Measurements from ENCODE around the gene PDE2A.

Gene PDE2A

DNA sequence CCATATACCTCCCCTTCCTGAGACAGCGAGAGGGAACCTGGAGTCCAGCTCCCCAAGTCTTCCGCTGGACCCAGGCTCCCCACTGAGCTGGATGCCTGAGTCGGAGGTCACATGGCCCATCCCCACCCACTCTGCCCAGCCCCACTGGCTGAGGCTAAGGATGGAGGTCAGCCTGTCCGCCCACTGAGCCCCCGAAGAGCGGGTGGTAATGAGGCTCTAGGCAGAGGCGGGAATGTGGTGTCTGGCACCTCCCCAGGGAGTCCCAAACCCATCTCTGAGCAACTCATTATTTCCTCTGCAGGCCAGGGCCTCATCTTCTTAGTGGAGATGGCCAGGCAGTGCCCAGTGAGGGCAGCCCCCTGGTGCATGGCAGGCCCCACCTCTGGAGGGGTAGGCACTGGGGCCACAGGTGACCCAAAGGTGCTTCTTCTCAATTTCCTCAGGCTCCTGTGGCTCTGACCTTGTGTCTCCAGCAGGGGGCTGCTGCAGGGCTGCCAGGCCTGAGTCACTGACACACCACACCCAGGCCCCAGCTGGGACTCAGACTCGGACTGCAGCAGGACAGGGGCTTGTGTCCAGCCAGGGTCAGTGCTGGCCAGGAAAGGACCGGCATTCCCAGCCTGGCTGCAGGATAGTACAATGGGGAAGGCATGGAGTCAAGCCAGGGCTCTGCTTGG lies 10.2 kb upstream of the PDE2A start:
- Histone ChIP-seq H3K9me3 (ENCODE audit: low read depth, low read length) (no peaks in the 10 kb centered on the region), H3K4me3 (no peak overlapping the region), H3K27ac (no peak overlapping the region), H3K9ac (ENCODE audit: insufficient read length) (no peak overlapping the region), H3K36me3 (ENCODE audit: insufficient read depth, low read length) (peaks cover 5% of the 10 kb centered on the region; the same call in 1 of the 2 replicates)
- TF ChIP-seq EZH2 (IDR thresholded peaks at IDR 0.05) (no peak), POLR2AphosphoS5 (IDR thresholded peaks at IDR 0.05; ENCODE audit: borderline replicate concordance, low read depth, low read length) (no peak), FOXP2 (optimal IDR thresholded peaks at IDR 0.05; ENCODE audit: control extremely low read depth, extremely low read length, insufficient read depth) (no peak)
- no peak for DNase-seq (ENCODE audit: low read depth, low spot score)

DNA sequence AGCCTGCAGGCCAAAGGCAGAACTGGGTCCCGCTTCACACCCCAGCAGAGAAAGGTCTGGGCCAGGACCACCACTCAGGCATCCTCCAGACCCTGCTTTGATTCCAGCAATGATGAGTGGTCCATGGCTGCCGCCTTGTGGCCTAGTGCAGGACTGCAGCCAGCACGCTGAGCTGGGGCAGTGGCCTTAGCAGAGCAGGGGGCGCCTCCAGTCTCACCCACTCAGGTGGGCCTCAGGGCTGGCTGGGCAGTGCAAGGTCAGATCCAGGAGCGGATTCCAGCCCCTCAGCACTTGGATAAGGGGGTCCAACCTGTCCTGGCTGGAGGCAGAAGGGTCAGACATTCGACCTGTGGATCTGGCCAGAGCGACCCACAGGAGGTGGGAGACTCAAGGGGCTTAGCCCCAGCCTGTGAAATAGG lies 9.6 kb upstream of the PDE2A start:
- H3K9ac ChIP-seq (ENCODE audit: insufficient read length): no peak overlapping the region
- no peak for DNase-seq (ENCODE audit: low read depth, low spot score)
- no peak overlapping the region for H3K27ac ChIP-seq
- H3K4me3 ChIP-seq: no peak overlapping the region
- peaks cover 5% of the 10 kb centered on the region; the same call in 1 of the 2 replicates for H3K36me3 ChIP-seq (ENCODE audit: insufficient read depth, low read length)
- H3K9me3 ChIP-seq (ENCODE audit: low read depth, low read length): no peaks in the 10 kb centered on the region
- TF ChIP-seq POLR2AphosphoS5 (IDR thresholded peaks at IDR 0.05; ENCODE audit: borderline replicate concordance, low read depth, low read length) (no peak), FOXP2 (optimal IDR thresholded peaks at IDR 0.05; ENCODE audit: control extremely low read depth, extremely low read length, insufficient read depth) (no peak), EZH2 (IDR thresholded peaks at IDR 0.05) (no peak)

DNA sequence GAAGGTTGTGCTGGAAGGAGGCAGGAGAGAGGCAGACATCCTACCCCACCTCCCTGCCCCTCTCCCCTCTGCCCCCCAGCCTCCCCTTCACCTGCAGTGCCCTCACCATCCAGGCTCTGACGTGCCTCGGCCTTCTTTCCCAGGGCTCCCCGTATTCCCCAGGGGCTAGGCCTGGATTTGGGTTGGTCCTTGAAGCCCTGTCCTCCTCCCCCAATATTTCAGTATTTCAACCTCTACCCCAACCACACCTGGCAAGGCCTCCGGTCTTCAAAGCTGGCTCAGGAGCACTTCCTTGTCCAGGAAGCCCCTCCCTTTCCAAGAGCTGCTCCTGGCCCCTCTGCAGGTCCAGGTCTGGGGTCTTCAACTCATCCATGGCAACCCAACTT lies 8.6 kb upstream of the PDE2A start:
- Histone ChIP-seq H3K36me3 (ENCODE audit: insufficient read depth, low read length) (peaks cover 5% of the 10 kb centered on the region; the same call in 1 of the 2 replicates), H3K9me3 (ENCODE audit: low read depth, low read length) (no peaks in the 10 kb centered on the region), H3K4me3 (no peak overlapping the region), H3K9ac (ENCODE audit: insufficient read length) (no peak overlapping the region), H3K27ac (no peak overlapping the region)
- DNase-seq (ENCODE audit: low read depth, low spot score): no peak
- no peak for TF ChIP-seq EZH2 (IDR thresholded peaks at IDR 0.05)
- no peak for TF ChIP-seq FOXP2 (optimal IDR thresholded peaks at IDR 0.05; ENCODE audit: control extremely low read depth, extremely low read length, insufficient read depth)

DNA sequence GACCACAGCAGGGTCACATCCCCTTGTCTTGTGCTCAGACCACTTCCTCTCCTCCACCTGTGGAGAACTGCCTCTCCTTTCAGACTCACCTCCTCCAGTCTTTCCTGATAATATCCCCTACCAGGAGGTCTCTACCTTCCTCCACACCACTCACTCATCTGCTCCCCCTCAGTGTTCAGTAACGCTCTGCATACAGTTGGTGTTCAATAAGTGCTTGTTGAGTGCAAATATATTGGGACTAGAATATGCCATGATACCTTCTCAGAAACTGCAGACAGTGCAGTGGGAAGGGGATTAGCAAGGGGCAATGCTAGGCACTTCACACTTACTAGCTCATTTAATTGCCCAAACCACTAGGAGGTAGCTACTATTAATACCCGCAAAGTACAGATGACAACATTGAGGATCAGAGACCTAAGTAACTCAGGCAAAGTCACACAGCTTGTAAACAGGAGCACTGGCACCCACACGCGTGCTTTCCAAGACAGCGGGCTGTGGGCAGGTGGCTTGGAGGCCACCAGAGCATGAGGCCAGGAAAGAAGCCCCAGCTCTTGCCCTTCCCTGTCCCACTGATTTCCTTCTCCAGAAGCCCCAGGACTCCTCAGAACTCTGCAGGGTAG lies 8.1 kb upstream of the PDE2A start:
- no peak overlapping the region for H3K4me3 ChIP-seq
- no peak overlapping the region for H3K27ac ChIP-seq
- DNase-seq (ENCODE audit: low read depth, low spot score): no peak
- H3K36me3 ChIP-seq (ENCODE audit: insufficient read depth, low read length): peaks cover under 1% of the 10 kb centered on the region; the same call in 1 of the 2 replicates
- TF ChIP-seq POLR2AphosphoS5 (IDR thresholded peaks at IDR 0.05; ENCODE audit: borderline replicate concordance, low read depth, low read length): no peak
- no peak for TF ChIP-seq FOXP2 (optimal IDR thresholded peaks at IDR 0.05; ENCODE audit: control extremely low read depth, extremely low read length, insufficient read depth)
- no peak for TF ChIP-seq EZH2 (IDR thresholded peaks at IDR 0.05)
- no peaks in the 10 kb centered on the region for H3K9me3 ChIP-seq (ENCODE audit: low read depth, low read length)
- H3K9ac ChIP-seq (ENCODE audit: insufficient read length): no peak overlapping the region

DNA sequence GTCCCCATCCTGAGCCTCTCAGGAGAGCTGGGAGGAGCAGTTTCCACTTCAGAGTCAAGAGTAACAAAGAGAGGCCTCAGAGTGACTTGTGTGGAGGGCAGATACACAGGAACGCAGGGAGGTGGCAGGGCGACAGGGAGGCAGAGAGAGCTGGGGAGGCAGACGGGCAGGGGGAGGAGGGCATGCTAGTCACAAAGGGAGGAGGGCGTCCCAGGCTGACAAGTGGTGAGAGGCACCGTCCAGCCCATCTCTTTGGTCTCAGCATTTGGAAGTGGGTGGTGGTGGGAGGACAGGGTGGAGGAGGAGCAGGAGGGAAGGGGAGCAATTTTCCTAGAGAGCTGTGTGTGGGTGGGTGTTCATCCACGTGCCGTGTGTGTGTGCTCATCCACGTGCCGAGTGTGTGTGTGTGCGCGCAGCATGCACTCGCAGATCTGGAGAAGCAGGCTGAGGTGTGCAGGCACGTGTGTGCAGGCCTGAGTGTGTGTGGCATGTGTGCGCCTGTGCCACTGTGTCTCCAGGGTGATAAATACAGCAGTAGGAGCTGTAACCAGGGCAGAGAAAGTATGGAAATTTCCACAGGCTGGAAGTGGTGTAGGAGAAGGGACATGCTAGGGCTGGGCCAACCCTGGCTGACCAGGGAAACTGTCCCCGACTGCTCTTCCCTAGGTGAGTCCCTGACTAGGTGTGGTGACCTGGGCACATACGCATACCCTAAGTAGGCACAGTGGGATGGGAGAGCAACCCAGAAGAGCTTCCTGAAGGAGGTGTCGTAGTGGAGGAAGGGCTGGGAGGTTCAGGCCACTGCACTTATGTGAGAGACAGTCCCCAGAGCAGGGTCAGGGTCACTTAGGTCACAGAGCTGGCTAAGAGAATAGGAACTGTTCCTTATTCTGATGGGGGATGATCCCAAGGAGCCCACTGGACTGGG lies 7.3 kb upstream of the PDE2A start:
- TF ChIP-seq FOXP2 (optimal IDR thresholded peaks at IDR 0.05; ENCODE audit: control extremely low read depth, extremely low read length, insufficient read depth) (no peak), POLR2AphosphoS5 (IDR thresholded peaks at IDR 0.05; ENCODE audit: borderline replicate concordance, low read depth, low read length) (peak; percentile 49; the same call in 1 of the 2 replicates), EZH2 (IDR thresholded peaks at IDR 0.05) (no peak)
- DNase-seq (ENCODE audit: low read depth, low spot score): no peak
- H3K9me3 ChIP-seq (ENCODE audit: low read depth, low read length): no peaks in the 10 kb centered on the region
- H3K36me3 ChIP-seq (ENCODE audit: insufficient read depth, low read length): no peaks in the 10 kb centered on the region
- no peak overlapping the region for H3K9ac ChIP-seq (ENCODE audit: insufficient read length)
- H3K4me3 ChIP-seq: no peak overlapping the region
- no peak overlapping the region for H3K27ac ChIP-seq

DNA sequence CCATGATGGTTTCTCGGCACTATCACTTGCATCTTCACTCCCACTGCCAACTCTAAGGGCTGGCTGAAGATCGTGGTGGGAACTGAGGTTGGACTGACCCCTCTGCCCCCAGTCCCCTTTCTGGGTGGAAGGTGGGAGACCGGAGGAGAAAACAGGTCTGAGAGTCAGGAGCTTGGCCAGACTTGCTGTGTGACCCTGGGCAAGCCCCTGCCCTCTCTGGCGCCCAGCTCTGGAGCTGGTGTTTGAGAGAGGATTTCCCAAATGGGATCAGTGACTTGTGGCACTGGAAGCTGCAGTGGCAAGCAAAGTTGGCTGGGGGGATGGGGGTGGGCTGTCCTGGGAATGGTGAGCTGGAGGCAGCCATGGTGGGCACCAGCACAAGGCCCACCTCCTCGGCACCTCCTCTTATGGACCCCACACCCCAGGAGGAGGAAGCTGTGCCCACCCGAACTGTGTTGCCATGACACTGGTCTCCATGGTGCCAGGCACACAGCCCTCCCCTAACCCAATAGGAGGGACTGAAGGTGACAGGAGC lies 6.5 kb upstream of the PDE2A start:
- Histone ChIP-seq H3K9me3 (ENCODE audit: low read depth, low read length) (no peaks in the 10 kb centered on the region), H3K36me3 (ENCODE audit: insufficient read depth, low read length) (no peaks in the 10 kb centered on the region), H3K27ac (no peak overlapping the region), H3K9ac (ENCODE audit: insufficient read length) (no peak overlapping the region), H3K4me3 (no peak overlapping the region)
- DNase-seq (ENCODE audit: low read depth, low spot score): no peak
- TF ChIP-seq POLR2AphosphoS5 (IDR thresholded peaks at IDR 0.05; ENCODE audit: borderline replicate concordance, low read depth, low read length): no peak
- no peak for TF ChIP-seq EZH2 (IDR thresholded peaks at IDR 0.05)
- TF ChIP-seq FOXP2 (optimal IDR thresholded peaks at IDR 0.05; ENCODE audit: control extremely low read depth, extremely low read length, insufficient read depth): no peak

DNA sequence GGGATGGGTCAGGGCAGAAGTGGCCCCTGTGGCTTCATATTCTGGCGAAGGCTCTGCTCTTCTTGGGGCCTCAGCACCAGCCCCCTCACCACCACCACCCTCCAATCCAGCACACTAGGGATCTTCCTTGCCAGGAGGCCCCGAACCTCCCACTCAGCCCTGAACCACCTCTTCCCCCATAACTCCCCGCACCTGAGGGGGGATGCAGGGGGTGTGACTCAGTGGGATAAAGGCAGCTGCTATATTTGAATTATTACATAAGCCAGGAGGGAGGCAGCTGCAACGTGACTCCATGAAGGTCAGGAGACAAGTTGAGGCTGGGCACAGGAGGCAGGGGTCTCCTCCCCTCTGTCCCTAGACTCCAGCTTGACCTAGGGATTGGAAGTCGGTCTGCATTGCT lies 5.6 kb upstream of the PDE2A start:
- Histone ChIP-seq H3K9me3 (ENCODE audit: low read depth, low read length) (no peaks in the 10 kb centered on the region), H3K9ac (ENCODE audit: insufficient read length) (no peak overlapping the region), H3K4me3 (no peak overlapping the region), H3K36me3 (ENCODE audit: insufficient read depth, low read length) (no peaks in the 10 kb centered on the region), H3K27ac (no peak overlapping the region)
- TF ChIP-seq EZH2 (IDR thresholded peaks at IDR 0.05) (no peak), POLR2AphosphoS5 (IDR thresholded peaks at IDR 0.05; ENCODE audit: borderline replicate concordance, low read depth, low read length) (no peak), FOXP2 (optimal IDR thresholded peaks at IDR 0.05; ENCODE audit: control extremely low read depth, extremely low read length, insufficient read depth) (no peak)
- no peak for DNase-seq (ENCODE audit: low read depth, low spot score)

DNA sequence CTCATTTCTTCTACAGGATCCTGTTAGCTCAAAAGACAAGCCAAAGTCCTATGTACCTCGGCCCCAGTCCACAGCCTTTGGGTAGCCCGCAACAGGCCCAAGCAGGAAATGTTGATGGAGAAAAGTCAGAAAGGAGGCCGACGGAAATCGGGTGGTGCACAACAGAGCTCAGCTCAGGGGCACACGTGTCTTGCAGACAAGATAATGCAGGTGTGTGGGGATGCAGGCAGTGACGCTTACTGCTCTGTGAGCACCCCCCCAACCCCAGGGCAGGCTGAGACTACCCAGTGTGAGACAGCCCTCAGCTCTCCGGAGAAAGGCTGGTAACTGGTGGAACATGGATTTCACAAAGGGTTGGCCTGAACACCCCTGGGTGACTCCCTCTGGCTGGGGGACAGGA lies 4.3 kb upstream of the PDE2A start:
- DNase-seq (ENCODE audit: low read depth, low spot score): no peak
- Histone ChIP-seq H3K27ac (no peak overlapping the region), H3K36me3 (ENCODE audit: insufficient read depth, low read length) (no peaks in the 10 kb centered on the region), H3K4me3 (no peak overlapping the region), H3K9me3 (ENCODE audit: low read depth, low read length) (no peaks in the 10 kb centered on the region), H3K9ac (ENCODE audit: insufficient read length) (no peak overlapping the region)
- TF ChIP-seq EZH2 (IDR thresholded peaks at IDR 0.05): no peak
- no peak for TF ChIP-seq POLR2AphosphoS5 (IDR thresholded peaks at IDR 0.05; ENCODE audit: borderline replicate concordance, low read depth, low read length)
